Measurements from ENCODE around the gene YES1. TPM values are rescaled to one million over a fixed set of nuclear protein-coding genes. Genes with fewer than 3 reads are reported as not detected.

The YES1 gene
- total and polyA plus RNA-seq, 2 of the 13 experiments (the other 11 are each of a cell fraction or from before 2014, with no cell fraction given): 17.2 to 70.8 TPM

GRCh38 chr18:784470-785172 lies 27.4 kb downstream of the YES1 start:
- no peaks in the 10 kb centered on the region for H3K36me3 ChIP-seq (replicated peaks in 1 of 2; ENCODE audit: control insufficient read depth in 1 of 2, insufficient read depth in 2 of 2, low read length in 2 of 2)
- H3K27ac ChIP-seq (ENCODE audit: extremely low read length, insufficient read depth, low read length): no peak overlapping the region
- 89% methylated on average over 5 of the region's 5 CpGs for WGBS (ENCODE audit: low lambda C conversion rate)
- no peaks in the 10 kb centered on the region for H3K27me3 ChIP-seq (ENCODE audit: control insufficient read depth in 1 of 2, insufficient read depth in 2 of 2, low read length in 2 of 2)
- no TSS peak for BruUV-seq (replicated peaks)
- H3K4me3 ChIP-seq (replicated peaks in 1 of 3; ENCODE audit: insufficient read depth in 1 of 3, low read depth in 2 of 3, low read length in 3 of 3): no peak overlapping the region
- FAIRE-seq (no peak), DNase-seq (ENCODE audit: low spot score) (no peak), ATAC-seq (no peak)
- no peaks in the 10 kb centered on the region for H3K9me3 ChIP-seq (ENCODE audit: low read length)
- CTCF ChIA-PET (ENCODE audit: low intra/inter-chr PET ratio, low total read pairs): no interaction called here
- no peak overlapping the region for H3K4me2 ChIP-seq (ENCODE audit: low read depth, low read length)
- POLR2A ChIA-PET: no interaction called here
- intact Hi-C loops (cut with micrococcal nuclease; ENCODE audit: unreplicated experiment) (no loop called here), in situ Hi-C loops (cut with HindIII; ENCODE audit: extremely low pct_ligation_motif_present, low pct_unique_long_range_greater_than_20kb) (no loop called here)
- H4K20me1 ChIP-seq (ENCODE audit: insufficient read depth, low read length): peaks cover 19% of the 10 kb centered on the region
- peaks cover 57% of the 10 kb centered on the region for H3K4me1 ChIP-seq (ENCODE audit: insufficient read depth, low read length)
- no peak overlapping the region for H3K9ac ChIP-seq (ENCODE audit: insufficient read depth, low read depth, low read length)
- no peak overlapping the region for H2AFZ ChIP-seq (ENCODE audit: low read length)
- no peak for TF ChIP-seq RBM22 (optimal IDR thresholded peaks at IDR 0.05; ENCODE audit: low read length)
- no peak for TF ChIP-seq SP140L (CRISPR knock-in tag; IDR thresholded peaks at IDR 0.05; ENCODE audit: borderline replicate concordance)
- TF ChIP-seq SNAPC5 (CRISPR knock-in tag; IDR thresholded peaks at IDR 0.05; ENCODE audit: borderline replicate concordance): no peak
- TF ChIP-seq EHMT2 (IDR thresholded peaks at IDR 0.05; ENCODE audit: borderline replicate concordance, low read depth, low read length): no peak
- TF ChIP-seq ATM (IDR thresholded peaks at IDR 0.05; ENCODE audit: borderline replicate concordance): no peak
- no peak for TF ChIP-seq SNAPC2 (CRISPR knock-in tag; IDR thresholded peaks at IDR 0.05)
- no peak for TF ChIP-seq AHDC1 (CRISPR knock-in tag; IDR thresholded peaks at IDR 0.05; ENCODE audit: borderline replicate concordance)
- TF ChIP-seq TP53 (CRISPR knock-in tag; conservative IDR thresholded peaks at IDR 0.05): no peak
- TF ChIP-seq NFE2L1 (CRISPR knock-in tag; IDR thresholded peaks at IDR 0.05; ENCODE audit: borderline replicate concordance): no peak
- TF ChIP-seq ZNF33A (CRISPR knock-in tag; IDR thresholded peaks at IDR 0.05; ENCODE audit: borderline replicate concordance): no peak
- TF ChIP-seq MAFK (conservative IDR thresholded peaks at IDR 0.05 in 1 of 2, IDR thresholded peaks at IDR 0.05 in 1 of 2; ENCODE audit: low read length in 2 of 2): no peak
- peaks cover 91% of the 10 kb centered on the region for H3K79me2 ChIP-seq (ENCODE audit: insufficient read depth, low read length)

Data from HepG2 (cell line).